Colonic mucosa (tissue), 4 donors: ENCODE data around the gene TPK1. TPM values are rescaled to one million over a fixed set of nuclear protein-coding genes. Genes with fewer than 3 reads are reported as not detected.

ENCODE experiments used
- DNase-seq: peaks from one replicate; pipeline ENCODE4 v3.0.0-alpha.2; 2020
- H3K27ac ChIP-seq: fragments of 200-600 bp; one replicate; pipeline ENCODE4 v1.8.0; 2021
- H3K27me3 ChIP-seq: fragments of 200-600 bp; one replicate; pipeline ENCODE4 v1.8.0; 2021
- H3K36me3 ChIP-seq: fragments of 200-600 bp; one replicate; pipeline ENCODE4 v1.8.0; 2021
- H3K4me1 ChIP-seq: fragments of 200-600 bp; one replicate; pipeline ENCODE4 v1.8.0; 2021; ENCODE audit warnings: mild to moderate bottlenecking
- H3K4me3 ChIP-seq: fragments of 200-600 bp; one replicate; pipeline ENCODE4 v1.8.0; 2021
- H3K9ac ChIP-seq, 2 donors: one replicate each; pipeline ENCODE4 v1.7.0; 2013; ENCODE audit warnings: control low read depth in 2 of 2, low read depth in 2 of 2, low read length in 2 of 2
- H3K9me3 ChIP-seq: fragments of 200-600 bp; one replicate; pipeline ENCODE4 v1.8.0; 2021
- intact Hi-C: fragments of 100-400 bp; cut with DNase I; formaldehyde crosslinking; loops from one replicate; pipeline ENCODE4 v1.14.1; 2022
- total RNA-seq, 2 donors: library from RNA; stranded (reverse); fragmentation: NEBNext Ultra II Directional in 1 of 2; extraction: Animal tissue kit (Norgen Biotek cat#: 25700) in 1 of 2; gene quantifications; one replicate each; pipeline ENCODE4 v1.2.1, GENCODE V29; 2021
- TF ChIP-seq, protein P1 (sequence below): fragments of 200-600 bp; IDR thresholded peaks from one replicate; pipeline ENCODE4 v1.8.0; 2022; ENCODE audit warnings: antibody characterized with exemption, mild to moderate bottlenecking
- donor health status: healthy.
- donor health status: DM: no; HTN: no; CAD: no.
- donor health status: DM: no; HTN: no; CAD: no.

The TPK1 gene
- total RNA-seq, 2 donors from 2014 or later: 8.0 to 18.8 TPM

GRCh38 chr7:144445590-144445989 is 390.3 kb downstream of the TPK1 start:
- DNase-seq: no peak
- no peak overlapping the region for H3K9ac ChIP-seq

DNA sequence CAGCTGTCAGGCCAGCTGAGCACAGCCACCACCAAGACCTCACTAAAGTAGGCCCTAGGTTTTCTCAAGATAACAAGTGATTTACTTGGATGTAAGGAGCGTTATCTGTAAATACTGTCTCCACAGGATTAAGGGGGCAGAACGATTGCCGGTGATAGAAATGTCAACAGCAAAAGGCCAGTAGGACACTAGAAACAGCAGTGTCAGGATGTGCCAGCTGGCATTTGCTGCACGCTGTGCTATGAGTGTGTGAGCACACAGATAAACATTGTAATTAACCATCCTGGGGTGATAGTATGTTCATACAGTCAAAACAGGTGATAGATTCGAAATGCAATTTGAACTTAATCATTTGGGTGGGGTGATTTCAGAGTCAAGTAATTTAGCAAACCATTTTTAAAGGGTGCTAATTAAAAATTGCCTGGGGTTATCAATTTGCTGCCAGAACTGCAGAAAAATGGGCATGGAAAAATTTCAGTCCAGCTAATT is 396.1 kb downstream of the TPK1 start:
- Histone ChIP-seq H3K36me3 (no peaks in the 10 kb centered on the region), H3K9ac (no peak overlapping the region), H3K9me3 (no peaks in the 10 kb centered on the region), H3K27ac (no peak overlapping the region), H3K27me3 (no peaks in the 10 kb centered on the region), H3K4me3 (no peak overlapping the region), H3K4me1 (no peaks in the 10 kb centered on the region)
- intact Hi-C loops: no loop called here
- DNase-seq: no peak
- TF ChIP-seq, protein P1, sequence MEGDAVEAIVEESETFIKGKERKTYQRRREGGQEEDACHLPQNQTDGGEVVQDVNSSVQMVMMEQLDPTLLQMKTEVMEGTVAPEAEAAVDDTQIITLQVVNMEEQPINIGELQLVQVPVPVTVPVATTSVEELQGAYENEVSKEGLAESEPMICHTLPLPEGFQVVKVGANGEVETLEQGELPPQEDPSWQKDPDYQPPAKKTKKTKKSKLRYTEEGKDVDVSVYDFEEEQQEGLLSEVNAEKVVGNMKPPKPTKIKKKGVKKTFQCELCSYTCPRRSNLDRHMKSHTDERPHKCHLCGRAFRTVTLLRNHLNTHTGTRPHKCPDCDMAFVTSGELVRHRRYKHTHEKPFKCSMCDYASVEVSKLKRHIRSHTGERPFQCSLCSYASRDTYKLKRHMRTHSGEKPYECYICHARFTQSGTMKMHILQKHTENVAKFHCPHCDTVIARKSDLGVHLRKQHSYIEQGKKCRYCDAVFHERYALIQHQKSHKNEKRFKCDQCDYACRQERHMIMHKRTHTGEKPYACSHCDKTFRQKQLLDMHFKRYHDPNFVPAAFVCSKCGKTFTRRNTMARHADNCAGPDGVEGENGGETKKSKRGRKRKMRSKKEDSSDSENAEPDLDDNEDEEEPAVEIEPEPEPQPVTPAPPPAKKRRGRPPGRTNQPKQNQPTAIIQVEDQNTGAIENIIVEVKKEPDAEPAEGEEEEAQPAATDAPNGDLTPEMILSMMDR: no peak

More at GRCh38 chr7:144445590-144445989, 390.3 kb downstream of the TPK1 start:
- Histone ChIP-seq H3K36me3 (no peaks in the 10 kb centered on the region), H3K27me3 (no peaks in the 10 kb centered on the region), H3K27ac (no peak overlapping the region), H3K4me3 (no peak overlapping the region), H3K9me3 (no peaks in the 10 kb centered on the region), H3K4me1 (no peaks in the 10 kb centered on the region)
- TF ChIP-seq, protein P1: no peak
- intact Hi-C loops: no loop called here

DNA sequence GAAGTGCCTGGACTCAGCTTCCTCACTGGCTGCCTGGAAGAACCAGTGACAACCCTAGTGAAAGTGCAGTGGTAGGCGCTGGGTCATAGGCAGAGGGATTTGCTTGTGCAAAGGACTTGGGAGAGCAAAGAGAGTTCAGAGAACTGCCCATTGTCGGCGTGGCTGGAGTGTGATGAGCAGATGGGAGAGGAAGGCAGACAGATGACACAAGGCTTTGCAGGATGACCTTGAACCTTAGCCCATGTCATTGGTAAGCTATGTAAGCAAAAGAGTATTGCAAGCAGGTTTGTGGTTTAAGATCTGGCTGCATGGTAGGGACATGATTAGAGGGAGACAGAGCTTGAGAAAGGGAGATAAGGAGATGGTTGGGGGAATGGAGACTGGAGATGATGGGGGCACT is 397.1 kb downstream of the TPK1 start:
- no peak for DNase-seq
- TF ChIP-seq, protein P1: no peak

DNA sequence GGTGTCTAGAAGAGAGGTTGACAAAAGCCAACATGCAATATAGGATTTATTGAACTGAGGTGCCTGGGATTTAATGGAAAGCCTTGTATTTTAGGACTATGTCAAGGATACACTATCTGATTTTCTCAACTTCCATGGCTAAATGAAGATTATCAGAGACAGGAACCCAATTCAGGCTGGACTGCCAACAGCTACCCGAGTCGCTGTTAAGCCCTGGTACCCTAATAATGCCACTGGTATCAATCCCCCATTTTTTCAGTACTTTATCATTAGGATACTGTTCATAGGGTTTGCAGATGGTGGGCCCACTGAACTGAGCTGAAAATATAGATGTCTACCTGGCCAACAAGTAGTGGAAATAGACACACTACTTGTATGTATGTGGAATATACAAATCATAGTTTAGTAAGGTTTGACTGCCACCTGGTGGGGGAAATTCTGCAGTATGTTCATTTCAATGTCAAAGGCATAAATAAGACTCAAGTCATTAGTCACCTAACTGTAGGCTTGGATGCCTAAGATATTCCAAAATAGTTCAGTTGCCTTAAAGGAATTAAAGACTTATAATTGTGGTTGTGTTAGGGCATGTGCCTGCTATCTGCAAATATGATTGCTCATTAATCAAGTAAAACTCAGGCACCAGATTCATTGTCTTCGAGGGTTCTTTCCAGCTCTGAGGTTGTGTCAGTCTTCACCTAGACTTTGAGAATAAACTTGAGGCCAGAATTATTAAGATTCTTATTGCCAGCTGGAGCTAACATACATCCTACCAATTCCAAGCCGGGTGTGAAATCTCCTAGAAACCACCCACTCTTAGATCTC is 398.3 kb downstream of the TPK1 start:
- no peaks in the 10 kb centered on the region for H3K4me1 ChIP-seq
- intact Hi-C loops: no loop called here
- no peak overlapping the region for H3K9ac ChIP-seq
- H3K4me3 ChIP-seq: no peak overlapping the region
- H3K36me3 ChIP-seq: no peaks in the 10 kb centered on the region
- H3K27ac ChIP-seq: no peak overlapping the region
- no peaks in the 10 kb centered on the region for H3K27me3 ChIP-seq
- H3K9me3 ChIP-seq: no peaks in the 10 kb centered on the region
- peak; percentile 79 for DNase-seq
- TF ChIP-seq, protein P1: peak; percentile 44

More for the DNA sequence above, 397.1 kb downstream of the TPK1 start:
- Histone ChIP-seq H3K27ac (no peak overlapping the region), H3K4me3 (no peak overlapping the region), H3K9me3 (no peaks in the 10 kb centered on the region), H3K36me3 (no peaks in the 10 kb centered on the region), H3K9ac (no peak overlapping the region), H3K4me1 (no peaks in the 10 kb centered on the region), H3K27me3 (no peaks in the 10 kb centered on the region)
- intact Hi-C loops: no loop called here

DNA sequence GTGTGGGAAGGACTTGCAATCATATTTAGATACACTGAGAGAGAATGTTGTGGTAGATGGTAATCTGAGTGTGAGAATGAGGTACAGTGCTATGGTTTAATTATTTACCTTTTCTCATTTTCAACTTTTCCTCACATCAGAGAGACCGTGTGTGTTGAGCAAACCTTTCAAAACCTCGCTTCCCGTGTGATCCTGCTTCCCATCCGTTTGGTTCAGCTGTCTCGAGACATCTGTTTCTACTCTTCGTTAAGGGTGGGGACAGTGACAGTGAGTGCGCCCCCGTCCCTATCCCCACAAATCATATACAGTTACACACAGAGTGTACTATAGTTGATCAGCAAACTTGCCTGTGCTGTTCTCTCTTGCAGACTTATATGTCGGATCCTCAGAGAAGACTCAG is 399.4 kb downstream of the TPK1 start:
- H3K27me3 ChIP-seq: no peaks in the 10 kb centered on the region
- H3K4me1 ChIP-seq: no peaks in the 10 kb centered on the region
- H3K36me3 ChIP-seq: no peaks in the 10 kb centered on the region
- TF ChIP-seq, protein P1: no peak
- no peaks in the 10 kb centered on the region for H3K9me3 ChIP-seq
- no peak overlapping the region for H3K27ac ChIP-seq
- intact Hi-C loops: no loop called here
- no peak for DNase-seq
- H3K4me3 ChIP-seq: no peak overlapping the region
- H3K9ac ChIP-seq: no peak overlapping the region
